Measurements from ENCODE around the gene AQP10. TPM values are rescaled to one million over a fixed set of nuclear protein-coding genes. Genes with fewer than 3 reads are reported as not detected.

AQP10 gene
- total and polyA plus RNA-seq, 11 donors: 0.15 to 1.2 (median 0.55) TPM; not detected in 3

DNA sequence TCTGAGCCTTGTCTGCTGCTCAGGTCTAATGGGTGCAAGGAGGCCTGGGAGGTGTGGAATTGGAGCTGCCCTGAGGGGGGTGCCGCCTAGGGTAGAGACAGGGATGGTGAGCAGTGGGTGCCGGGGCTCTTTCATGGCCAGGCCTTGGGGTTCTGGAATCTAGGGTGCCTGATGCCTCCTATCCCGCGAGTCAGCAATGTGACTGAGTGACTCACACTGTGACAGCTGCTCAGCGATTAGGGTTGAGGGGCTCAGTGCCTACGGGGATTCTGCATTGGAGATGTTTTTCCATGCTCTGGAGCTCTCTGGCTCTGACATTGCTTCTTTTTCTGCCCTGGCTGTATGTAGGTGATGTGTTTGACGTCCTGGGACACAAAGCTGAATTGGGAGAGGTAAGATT, 21.2 kb downstream of the AQP10 start:
- Histone ChIP-seq H3K4me1 (peaks cover 0 to 50% (median 0%) of the 10 kb centered on the region in 12 donors), H3K27me3 (no peaks in the 10 kb centered on the region), H3K27ac (peak overlapping the region in 1 of 12 donors; percentile 84), H3K36me3 (peaks cover 0 to 100% (median 93%) of the 10 kb centered on the region in 9 donors), H3K4me3 (no peak overlapping the region), H3K9me3 (no peaks in the 10 kb centered on the region)
- TF ChIP-seq, protein P1, sequence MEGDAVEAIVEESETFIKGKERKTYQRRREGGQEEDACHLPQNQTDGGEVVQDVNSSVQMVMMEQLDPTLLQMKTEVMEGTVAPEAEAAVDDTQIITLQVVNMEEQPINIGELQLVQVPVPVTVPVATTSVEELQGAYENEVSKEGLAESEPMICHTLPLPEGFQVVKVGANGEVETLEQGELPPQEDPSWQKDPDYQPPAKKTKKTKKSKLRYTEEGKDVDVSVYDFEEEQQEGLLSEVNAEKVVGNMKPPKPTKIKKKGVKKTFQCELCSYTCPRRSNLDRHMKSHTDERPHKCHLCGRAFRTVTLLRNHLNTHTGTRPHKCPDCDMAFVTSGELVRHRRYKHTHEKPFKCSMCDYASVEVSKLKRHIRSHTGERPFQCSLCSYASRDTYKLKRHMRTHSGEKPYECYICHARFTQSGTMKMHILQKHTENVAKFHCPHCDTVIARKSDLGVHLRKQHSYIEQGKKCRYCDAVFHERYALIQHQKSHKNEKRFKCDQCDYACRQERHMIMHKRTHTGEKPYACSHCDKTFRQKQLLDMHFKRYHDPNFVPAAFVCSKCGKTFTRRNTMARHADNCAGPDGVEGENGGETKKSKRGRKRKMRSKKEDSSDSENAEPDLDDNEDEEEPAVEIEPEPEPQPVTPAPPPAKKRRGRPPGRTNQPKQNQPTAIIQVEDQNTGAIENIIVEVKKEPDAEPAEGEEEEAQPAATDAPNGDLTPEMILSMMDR (IDR thresholded peaks at IDR 0.05): no peak
- no peak for TF ChIP-seq POLR2A (IDR thresholded peaks at IDR 0.05)
- DNase-seq: no peak
- 91 to 94% (median 93%) methylated on average over 4 to 7 of the region's 7 CpGs for WGBS, 4 donors
- intact Hi-C loops (cut with DNase I): no loop called here
- no peak for ATAC-seq

DNA sequence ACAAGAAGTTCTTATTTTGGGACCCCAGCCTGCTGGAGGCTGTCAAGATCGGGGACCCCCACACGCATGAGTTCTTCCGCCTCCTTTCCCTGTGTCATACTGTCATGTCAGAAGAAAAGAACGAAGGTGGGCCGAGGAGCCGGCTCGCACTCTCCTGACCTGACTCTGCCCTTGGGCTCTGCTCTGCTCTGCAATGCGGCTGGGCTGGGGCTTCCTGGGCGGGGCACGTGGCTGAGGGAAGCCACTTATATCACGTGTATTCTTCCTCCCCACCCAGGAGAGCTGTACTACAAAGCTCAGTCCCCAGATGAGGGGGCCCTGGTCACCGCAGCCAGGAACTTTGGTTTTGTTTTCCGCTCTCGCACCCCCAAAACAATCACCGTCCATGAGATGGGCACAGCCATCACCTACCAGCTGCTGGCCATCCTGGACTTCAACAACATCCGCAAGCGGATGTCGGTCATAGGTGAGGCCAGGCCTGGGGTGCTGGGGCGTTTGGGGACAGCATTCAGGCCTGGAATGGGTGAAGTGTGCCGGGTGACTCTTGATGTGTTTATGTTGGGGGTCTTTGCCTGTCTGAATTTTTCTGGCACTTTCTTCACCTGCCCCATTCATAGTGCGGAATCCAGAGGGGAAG, 22.1 kb downstream of the AQP10 start:
- no peaks in the 10 kb centered on the region for H3K27me3 ChIP-seq
- 73 to 78% (median 75%) methylated on average over 19 to 21 of the region's 21 CpGs for WGBS, 4 donors
- H3K27ac ChIP-seq: peak overlapping the region in 1 of 12 donors; percentile 84
- ATAC-seq (peak in 3 of 4 donors; percentile 50 to 67 (median 56)), DNase-seq (peak in 1 of 5 donors; percentile 74)
- peaks cover 0 to 100% (median 89%) of the 10 kb centered on the region in 9 donors for H3K36me3 ChIP-seq
- intact Hi-C loops (cut with DNase I): no loop called here
- peak overlapping the region in 1 of 12 donors; percentile 40 for H3K4me3 ChIP-seq
- TF ChIP-seq, protein P1 (IDR thresholded peaks at IDR 0.05): no peak
- no peak for TF ChIP-seq POLR2A (IDR thresholded peaks at IDR 0.05)
- no peaks in the 10 kb centered on the region for H3K9me3 ChIP-seq
- peaks cover 0 to 51% (median 0%) of the 10 kb centered on the region in 12 donors for H3K4me1 ChIP-seq

DNA sequence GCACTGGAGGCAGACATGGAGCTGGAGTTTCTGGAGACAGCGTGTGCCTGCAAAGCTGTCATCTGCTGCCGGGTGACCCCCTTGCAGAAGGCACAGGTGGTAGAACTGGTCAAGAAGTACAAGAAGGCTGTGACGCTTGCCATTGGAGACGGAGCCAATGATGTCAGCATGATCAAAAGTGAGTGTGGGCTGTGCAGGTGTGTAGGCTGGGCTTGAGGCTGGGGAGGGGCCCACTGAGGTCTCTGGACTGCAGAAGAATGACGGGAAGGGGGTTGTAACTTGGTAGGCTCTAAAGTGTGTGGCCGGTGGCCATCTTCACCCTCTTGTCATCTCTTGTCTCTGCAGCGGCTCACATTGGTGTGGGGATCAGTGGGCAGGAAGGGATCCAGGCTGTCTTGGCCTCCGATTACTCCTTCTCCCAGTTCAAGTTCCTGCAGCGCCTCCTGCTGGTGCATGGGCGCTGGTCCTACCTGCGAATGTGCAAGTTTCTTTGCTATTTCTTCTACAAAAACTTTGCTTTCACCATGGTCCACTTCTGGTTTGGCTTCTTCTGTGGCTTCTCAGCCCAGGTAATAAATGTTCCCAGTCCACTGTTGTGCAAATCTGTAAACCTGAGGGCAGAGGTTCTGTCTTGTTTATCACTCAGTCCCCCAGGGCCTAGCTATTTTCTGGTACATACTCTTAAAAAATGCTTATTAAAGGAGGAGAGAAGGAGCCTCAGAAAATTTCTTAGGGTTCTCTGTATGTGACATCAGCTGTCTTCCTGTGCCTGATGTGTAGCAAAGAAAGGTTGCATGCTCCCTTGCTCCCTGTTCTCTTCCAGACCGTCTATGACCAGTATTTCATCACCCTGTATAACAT, 24.3 kb downstream of the AQP10 start:
- DNase-seq (no peak), ATAC-seq (no peak)
- Histone ChIP-seq H3K9me3 (no peaks in the 10 kb centered on the region), H3K27me3 (no peaks in the 10 kb centered on the region), H3K27ac (no peak overlapping the region), H3K4me3 (peak overlapping the region in 1 of 12 donors; percentile 17), H3K4me1 (peaks cover 0 to 42% (median 0%) of the 10 kb centered on the region in 12 donors), H3K36me3 (peaks cover 0 to 98% (median 90%) of the 10 kb centered on the region in 9 donors)
- TF ChIP-seq, protein P1 (IDR thresholded peaks at IDR 0.05): peak in 11 of 12 donors; percentile 21 to 61 (median 47)
- no peak for TF ChIP-seq POLR2A (IDR thresholded peaks at IDR 0.05)
- WGBS, 4 donors: 83 to 89% (median 86%) methylated on average over 12 of the region's 12 CpGs
- intact Hi-C loops (cut with DNase I): no loop called here
